ENCODE results near the gene WNT6.

Gene WNT6

GRCh38 chr2:218858138-218858445 lies 1.5 kb upstream of the WNT6 start:
- peaks cover 6% of the 10 kb centered on the region for H3K4me1 ChIP-seq (ENCODE audit: control insufficient read depth, insufficient read depth, low read length, unreplicated experiment)
- H2AFZ ChIP-seq (ENCODE audit: low read length, unreplicated experiment), result no peak overlapping the region
- no peak overlapping the region for H3K27ac ChIP-seq (ENCODE audit: low read depth, low read length)
- H3K79me2 ChIP-seq (ENCODE audit: control insufficient read depth, insufficient read depth, low read length, unreplicated experiment), result no peaks in the 10 kb centered on the region
- no peak overlapping the region for H3K4me3 ChIP-seq (ENCODE audit: low read depth, low read length)
- no peaks in the 10 kb centered on the region for H3K36me3 ChIP-seq (ENCODE audit: insufficient read depth, low read length)
- H3K27me3 ChIP-seq (ENCODE audit: insufficient read depth, low read length), result peaks cover 66% of the 10 kb centered on the region

DNA sequence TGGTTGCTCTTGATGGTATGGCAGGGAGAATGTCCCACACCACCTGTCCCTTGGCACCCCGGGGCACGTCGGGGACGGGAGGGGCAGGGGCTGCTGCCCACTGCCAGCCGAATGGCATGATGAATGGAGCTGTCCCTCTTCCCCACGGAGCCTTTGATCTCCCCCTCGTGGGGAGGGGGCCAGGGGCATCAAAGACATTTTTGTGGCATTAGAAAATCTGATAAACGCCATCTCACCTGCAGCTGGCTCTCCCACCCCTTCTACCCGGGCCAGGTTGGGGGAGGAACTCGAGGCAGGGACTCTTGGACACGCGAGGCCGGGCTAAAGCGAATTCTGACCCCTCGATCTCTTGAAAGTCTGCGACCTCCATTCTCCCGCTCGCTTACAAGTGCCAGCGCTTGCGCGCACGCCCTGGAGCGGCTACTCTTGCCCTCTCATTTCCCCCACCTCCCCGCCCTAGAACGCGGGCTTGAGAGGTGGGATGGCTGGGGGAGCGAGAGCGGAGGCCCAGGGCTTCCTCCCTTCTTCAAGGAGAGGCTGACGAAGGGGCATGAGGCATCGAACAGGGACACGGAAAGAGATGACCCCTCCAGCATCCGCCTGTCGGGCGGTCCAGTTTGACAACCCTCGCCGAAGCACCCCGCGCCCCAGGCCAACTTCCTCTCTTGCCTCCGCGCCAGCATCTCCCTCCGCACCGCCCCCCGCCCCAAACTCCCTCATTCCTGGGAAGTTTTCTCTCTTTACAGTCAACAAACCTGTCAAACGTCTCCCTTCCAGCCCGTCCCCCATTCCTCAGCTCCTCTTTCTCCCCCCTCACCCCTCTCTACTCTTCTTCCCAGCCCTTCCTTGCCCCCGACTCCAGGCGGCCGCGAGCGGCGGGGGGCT lies 692 bp upstream of the WNT6 start:
- Histone ChIP-seq H3K27ac (ENCODE audit: low read depth, low read length) (no peak overlapping the region), H3K79me2 (ENCODE audit: control insufficient read depth, insufficient read depth, low read length, unreplicated experiment) (no peaks in the 10 kb centered on the region), H3K4me3 (ENCODE audit: low read depth, low read length) (no peak overlapping the region), H3K27me3 (ENCODE audit: insufficient read depth, low read length) (peaks cover 71% of the 10 kb centered on the region), H2AFZ (ENCODE audit: low read length, unreplicated experiment) (no peak overlapping the region), H3K4me1 (ENCODE audit: control insufficient read depth, insufficient read depth, low read length, unreplicated experiment) (peaks cover 3% of the 10 kb centered on the region), H3K36me3 (ENCODE audit: insufficient read depth, low read length) (no peaks in the 10 kb centered on the region)

GRCh38 chr2:218859988-218860831 lies 605 bp downstream of the WNT6 start:
- H3K4me1 ChIP-seq (ENCODE audit: control insufficient read depth, insufficient read depth, low read length, unreplicated experiment), result no peaks in the 10 kb centered on the region
- H2AFZ ChIP-seq (ENCODE audit: low read length, unreplicated experiment), result no peak overlapping the region
- H3K79me2 ChIP-seq (ENCODE audit: control insufficient read depth, insufficient read depth, low read length, unreplicated experiment), result no peaks in the 10 kb centered on the region
- no peak overlapping the region for H3K27ac ChIP-seq (ENCODE audit: low read depth, low read length)
- H3K4me3 ChIP-seq (ENCODE audit: low read depth, low read length), result no peak overlapping the region
- H3K27me3 ChIP-seq (ENCODE audit: insufficient read depth, low read length), result peaks cover 66% of the 10 kb centered on the region
- no peaks in the 10 kb centered on the region for H3K36me3 ChIP-seq (ENCODE audit: insufficient read depth, low read length)

DNA sequence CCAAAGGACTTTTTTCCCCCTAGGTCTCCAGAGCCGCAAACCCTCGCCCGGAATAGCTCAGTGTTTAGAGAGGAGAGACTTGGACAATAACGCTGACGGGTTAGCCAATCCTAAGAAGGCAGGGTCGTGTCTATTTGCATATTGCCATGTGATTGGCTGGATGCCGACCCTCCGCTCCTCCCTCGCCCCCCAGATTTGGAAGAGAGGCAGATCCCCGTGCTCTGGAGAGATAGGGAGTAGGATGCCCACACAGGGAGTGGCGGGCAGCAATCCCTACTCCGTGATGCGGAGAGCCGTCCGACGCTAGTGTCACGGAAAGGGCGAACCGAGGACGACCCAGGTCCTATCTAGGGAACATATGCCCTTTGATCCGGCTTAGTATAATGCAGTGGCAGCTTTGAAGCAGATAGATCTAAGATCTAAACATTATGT lies 1.4 kb downstream of the WNT6 start:
- no peaks in the 10 kb centered on the region for H3K79me2 ChIP-seq (ENCODE audit: control insufficient read depth, insufficient read depth, low read length, unreplicated experiment)
- H2AFZ ChIP-seq (ENCODE audit: low read length, unreplicated experiment), result no peak overlapping the region
- H3K36me3 ChIP-seq (ENCODE audit: insufficient read depth, low read length), result no peaks in the 10 kb centered on the region
- H3K27ac ChIP-seq (ENCODE audit: low read depth, low read length), result no peak overlapping the region
- H3K27me3 ChIP-seq (ENCODE audit: insufficient read depth, low read length), result peaks cover 59% of the 10 kb centered on the region
- no peak overlapping the region for H3K4me3 ChIP-seq (ENCODE audit: low read depth, low read length)
- no peaks in the 10 kb centered on the region for H3K4me1 ChIP-seq (ENCODE audit: control insufficient read depth, insufficient read depth, low read length, unreplicated experiment)

DNA sequence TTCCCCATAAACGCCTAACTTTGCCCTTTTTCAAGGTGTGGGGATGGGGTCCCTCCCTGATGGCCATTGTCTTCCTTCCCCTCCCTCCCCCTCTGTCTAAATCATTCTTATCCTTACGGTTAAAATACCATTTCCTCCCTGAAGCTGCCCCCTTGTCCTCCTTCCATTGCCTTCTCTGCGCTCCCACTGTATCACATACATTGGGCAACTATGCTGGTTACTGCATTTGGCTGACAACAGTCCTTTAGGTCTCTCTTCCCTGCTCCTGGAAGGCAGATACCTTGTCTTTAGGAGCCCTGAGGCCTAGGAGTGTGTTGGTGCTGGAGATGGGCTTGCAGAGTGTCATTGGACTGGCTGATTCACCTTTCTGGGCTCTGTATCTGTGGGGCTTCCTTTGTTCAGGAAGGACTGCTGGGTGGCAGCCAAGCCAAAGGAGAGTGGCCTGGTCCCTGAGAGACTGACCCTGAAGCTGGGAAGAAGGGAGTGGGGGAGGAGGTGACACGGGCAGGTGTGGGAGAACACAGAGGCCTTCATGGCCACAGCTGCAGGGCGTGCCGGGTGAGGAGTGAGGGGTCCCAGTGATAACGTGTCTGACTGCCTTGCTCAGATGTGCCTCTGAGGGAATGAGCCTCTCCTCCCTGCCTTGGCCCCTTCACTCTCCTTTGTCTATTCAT lies 2.2 kb downstream of the WNT6 start:
- Histone ChIP-seq H3K27me3 (ENCODE audit: insufficient read depth, low read length) (peaks cover 58% of the 10 kb centered on the region), H3K79me2 (ENCODE audit: control insufficient read depth, insufficient read depth, low read length, unreplicated experiment) (no peaks in the 10 kb centered on the region), H3K27ac (ENCODE audit: low read depth, low read length) (no peak overlapping the region), H3K4me3 (ENCODE audit: low read depth, low read length) (no peak overlapping the region), H3K4me1 (ENCODE audit: control insufficient read depth, insufficient read depth, low read length, unreplicated experiment) (no peaks in the 10 kb centered on the region), H3K36me3 (ENCODE audit: insufficient read depth, low read length) (no peaks in the 10 kb centered on the region), H2AFZ (ENCODE audit: low read length, unreplicated experiment) (no peak overlapping the region)

DNA sequence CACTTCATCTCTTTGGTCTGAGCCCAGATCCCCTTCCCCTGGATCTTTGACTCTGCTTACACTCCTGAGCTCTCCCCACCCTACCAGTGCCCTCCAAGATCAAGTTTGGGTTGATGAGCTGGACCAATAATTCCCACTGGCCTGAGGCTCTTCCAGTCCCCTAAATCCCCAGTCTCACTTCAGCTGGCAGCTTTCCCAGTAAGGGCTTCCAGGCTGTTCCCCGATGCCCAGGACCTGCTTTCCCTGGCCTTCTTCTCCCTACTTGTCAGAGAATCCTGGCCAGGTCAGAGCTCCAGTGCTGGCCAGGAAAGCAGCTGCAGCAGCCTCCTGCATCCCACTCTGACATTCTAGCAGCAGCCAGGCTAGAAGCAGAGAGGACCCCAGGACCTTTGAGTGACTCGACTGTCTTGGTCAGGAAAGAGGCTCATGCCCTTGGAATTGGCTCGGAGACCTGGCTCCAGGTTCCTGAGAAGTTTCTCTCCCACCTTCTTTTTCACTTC lies 3.5 kb downstream of the WNT6 start:
- no peaks in the 10 kb centered on the region for H3K36me3 ChIP-seq (ENCODE audit: insufficient read depth, low read length)
- peaks cover 59% of the 10 kb centered on the region for H3K27me3 ChIP-seq (ENCODE audit: insufficient read depth, low read length)
- H2AFZ ChIP-seq (ENCODE audit: low read length, unreplicated experiment), result no peak overlapping the region
- H3K4me3 ChIP-seq (ENCODE audit: low read depth, low read length), result no peak overlapping the region
- H3K4me1 ChIP-seq (ENCODE audit: control insufficient read depth, insufficient read depth, low read length, unreplicated experiment), result no peaks in the 10 kb centered on the region
- no peaks in the 10 kb centered on the region for H3K79me2 ChIP-seq (ENCODE audit: control insufficient read depth, insufficient read depth, low read length, unreplicated experiment)
- no peak overlapping the region for H3K27ac ChIP-seq (ENCODE audit: low read depth, low read length)

DNA sequence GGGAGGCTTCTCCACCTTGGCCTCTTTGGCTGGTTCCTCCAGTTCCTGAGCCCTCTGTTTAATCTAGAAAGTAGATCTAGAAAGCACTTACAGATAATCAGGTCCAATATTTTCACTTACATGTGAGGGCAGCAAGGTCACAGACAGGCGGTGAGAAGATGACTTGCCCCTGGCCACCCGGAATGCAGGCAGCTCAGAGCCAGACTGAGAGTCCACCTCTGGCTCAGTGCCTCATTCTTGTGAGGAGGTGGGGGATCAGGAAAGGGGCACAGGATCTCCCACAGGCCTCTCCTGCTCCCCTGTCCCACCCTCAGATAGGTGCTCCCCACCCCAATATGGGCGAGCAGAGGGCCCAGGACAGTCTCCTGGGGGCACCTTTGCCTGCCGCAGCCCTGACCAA lies 5.8 kb downstream of the WNT6 start:
- Histone ChIP-seq H3K27me3 (ENCODE audit: insufficient read depth, low read length) (peaks cover 61% of the 10 kb centered on the region), H2AFZ (ENCODE audit: low read length, unreplicated experiment) (no peak overlapping the region), H3K4me1 (ENCODE audit: control insufficient read depth, insufficient read depth, low read length, unreplicated experiment) (no peaks in the 10 kb centered on the region), H3K4me3 (ENCODE audit: low read depth, low read length) (no peak overlapping the region), H3K36me3 (ENCODE audit: insufficient read depth, low read length) (no peaks in the 10 kb centered on the region), H3K27ac (ENCODE audit: low read depth, low read length) (no peak overlapping the region), H3K79me2 (ENCODE audit: control insufficient read depth, insufficient read depth, low read length, unreplicated experiment) (no peaks in the 10 kb centered on the region)

- Histone ChIP-seq H3K36me3 (ENCODE audit: insufficient read depth, low read length) (no peaks in the 10 kb centered on the region), H2AFZ (ENCODE audit: low read length, unreplicated experiment) (no peak overlapping the region), H3K4me3 (ENCODE audit: low read depth, low read length) (no peak overlapping the region), H3K27ac (ENCODE audit: low read depth, low read length) (no peak overlapping the region), H3K4me1 (ENCODE audit: control insufficient read depth, insufficient read depth, low read length, unreplicated experiment) (no peaks in the 10 kb centered on the region), H3K79me2 (ENCODE audit: control insufficient read depth, insufficient read depth, low read length, unreplicated experiment) (no peaks in the 10 kb centered on the region), H3K27me3 (ENCODE audit: insufficient read depth, low read length) (peaks cover 61% of the 10 kb centered on the region)
These were observed 6.4 kb downstream of the WNT6 start for GRCh38 chr2:218865999-218866398.

DNA sequence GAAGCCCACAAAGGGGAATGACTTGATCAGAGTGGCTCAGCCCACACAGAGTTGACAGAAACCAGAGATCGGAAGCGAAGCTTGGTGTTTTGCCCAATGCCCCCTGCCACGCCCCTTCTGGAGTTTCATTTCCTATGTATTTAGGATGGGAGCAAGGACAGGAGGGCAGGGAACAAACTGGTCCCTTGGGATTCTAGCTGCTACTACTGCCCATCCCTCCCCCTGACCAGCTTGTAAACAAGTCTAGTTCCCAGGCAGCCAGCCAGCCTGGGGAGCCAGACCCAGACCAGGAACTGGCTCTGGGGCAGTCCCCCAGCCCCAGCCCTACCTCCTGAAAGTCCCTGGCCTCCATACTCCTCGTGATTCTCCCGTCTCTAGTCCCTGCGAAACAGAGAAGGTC lies 8.3 kb downstream of the WNT6 start:
- no peaks in the 10 kb centered on the region for H3K4me1 ChIP-seq (ENCODE audit: control insufficient read depth, insufficient read depth, low read length, unreplicated experiment)
- H2AFZ ChIP-seq (ENCODE audit: low read length, unreplicated experiment), result no peak overlapping the region
- no peak overlapping the region for H3K27ac ChIP-seq (ENCODE audit: low read depth, low read length)
- H3K79me2 ChIP-seq (ENCODE audit: control insufficient read depth, insufficient read depth, low read length, unreplicated experiment), result no peaks in the 10 kb centered on the region
- H3K36me3 ChIP-seq (ENCODE audit: insufficient read depth, low read length), result no peaks in the 10 kb centered on the region
- H3K27me3 ChIP-seq (ENCODE audit: insufficient read depth, low read length), result peaks cover 68% of the 10 kb centered on the region
- no peak overlapping the region for H3K4me3 ChIP-seq (ENCODE audit: low read depth, low read length)

DNA sequence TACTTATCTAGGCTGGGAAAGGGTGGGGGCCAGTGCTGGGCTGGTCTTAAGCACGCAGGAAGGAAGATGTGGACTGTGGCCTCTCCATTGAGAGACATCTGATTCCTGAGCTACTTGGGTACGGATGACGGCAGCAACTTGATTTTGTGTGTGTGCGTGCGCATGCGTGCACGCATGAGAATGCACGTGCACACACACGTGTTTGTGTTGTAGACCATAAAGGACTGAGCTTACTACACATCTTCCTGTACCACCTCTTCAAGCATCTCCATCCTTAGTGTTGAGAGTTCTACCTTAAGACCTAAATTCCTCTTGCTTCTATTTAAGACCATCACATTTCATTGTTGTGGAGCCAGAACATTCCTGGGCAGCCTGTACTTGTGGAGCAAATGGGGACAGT lies 9.5 kb downstream of the WNT6 start:
- H3K27me3 ChIP-seq (ENCODE audit: insufficient read depth, low read length), result peaks cover 73% of the 10 kb centered on the region
- H3K27ac ChIP-seq (ENCODE audit: low read depth, low read length), result no peak overlapping the region

More for the DNA sequence above, 9.5 kb downstream of the WNT6 start:
- H3K79me2 ChIP-seq (ENCODE audit: control insufficient read depth, insufficient read depth, low read length, unreplicated experiment), result no peaks in the 10 kb centered on the region
- H2AFZ ChIP-seq (ENCODE audit: low read length, unreplicated experiment), result no peak overlapping the region
- H3K36me3 ChIP-seq (ENCODE audit: insufficient read depth, low read length), result no peaks in the 10 kb centered on the region
- H3K4me3 ChIP-seq (ENCODE audit: low read depth, low read length), result no peak overlapping the region
- H3K4me1 ChIP-seq (ENCODE audit: control insufficient read depth, insufficient read depth, low read length, unreplicated experiment), result no peaks in the 10 kb centered on the region
